HL-60/S4 treated with phorbol 12-myristate 13-acetate at 8.2 ng/mL for 4 days and 3 days (cell line): ENCODE measurements around the gene MKRN1.
"Not testable (repeated sequence)": the region's sequence is repeated elsewhere in the genome, so short reads cannot be mapped to it uniquely, and the experiment has no call there.

ENCODE experiments used
- in situ Hi-C: fragments of 300-500 bp; cut with MboI; formaldehyde crosslinking; loops from 2 replicates; pipeline ENCODE4 v1.15.0; 2022; ENCODE audit warnings: low sequenced_read_pairs

Gene MKRN1

GRCh38 chr7:140440593-140440992, 38.7 kb downstream of the MKRN1 start:
- in situ Hi-C loops, result no loop called here

- in situ Hi-C loops, result no loop called here
Measured at GRCh38 chr7:140439359-140439758, 39.9 kb downstream of the MKRN1 start.

GRCh38 chr7:140435252-140435895, 43.9 kb downstream of the MKRN1 start:
- in situ Hi-C loops, result no loop called here

- in situ Hi-C loops, result no loop called here
Measured at GRCh38 chr7:140433396-140433795, 45.9 kb downstream of the MKRN1 start.

- in situ Hi-C loops, result no loop called here
Measured at GRCh38 chr7:140426130-140426529, 53.2 kb downstream of the MKRN1 start.

- in situ Hi-C loops, result no loop called here
Measured at GRCh38 chr7:140425718-140426117, 53.6 kb downstream of the MKRN1 start.

- in situ Hi-C loops, result no loop called here
Measured at GRCh38 chr7:140423501-140423900, 55.8 kb downstream of the MKRN1 start.

- in situ Hi-C loops, result no loop called here
Measured at GRCh38 chr7:140421521-140421920, 57.8 kb downstream of the MKRN1 start.

GRCh38 chr7:140418653-140419052, 60.7 kb downstream of the MKRN1 start:
- in situ Hi-C loops, result no loop called here

GRCh38 chr7:140418156-140418472, 61.2 kb downstream of the MKRN1 start:
- in situ Hi-C loops, result not testable (repeated sequence)

GRCh38 chr7:140417456-140418155, 61.7 kb downstream of the MKRN1 start:
- in situ Hi-C loops, result no loop called here

GRCh38 chr7:140416560-140416959, 62.7 kb downstream of the MKRN1 start:
- in situ Hi-C loops, result no loop called here

GRCh38 chr7:140415816-140416215, 63.5 kb downstream of the MKRN1 start:
- in situ Hi-C loops, result not testable (repeated sequence)

- in situ Hi-C loops, result no loop called here
Measured at GRCh38 chr7:140415361-140415760, 63.9 kb downstream of the MKRN1 start.

- in situ Hi-C loops, result no loop called here
Measured at GRCh38 chr7:140404565-140405065, 74.7 kb downstream of the MKRN1 start.

GRCh38 chr7:140403878-140404564, 75.3 kb downstream of the MKRN1 start, which contains the start of gene RAB19:
RAB19 (plus strand) TSS chr7:140404058; CDS start chr7:140407647, 3,589 bp downstream.
- in situ Hi-C loops, result no loop called here
